ENCODE measurements around the gene FOXJ3.

Gene FOXJ3

GRCh38 chr1:42165511-42166210 lies 169.4 kb downstream of the FOXJ3 start:
- TF ChIP-seq CTCF (IDR thresholded peaks at IDR 0.05; ENCODE audit: low read depth, low read length), result no peak
- DNase-seq (ENCODE audit: low read depth, low spot score), result peak; percentile 32
- H3K4me3 ChIP-seq (ENCODE audit: low read depth, low read length), result no peak overlapping the region
- in situ Hi-C loops (cut with HindIII; ENCODE audit: low sequenced_read_pairs), result no loop called here

DNA sequence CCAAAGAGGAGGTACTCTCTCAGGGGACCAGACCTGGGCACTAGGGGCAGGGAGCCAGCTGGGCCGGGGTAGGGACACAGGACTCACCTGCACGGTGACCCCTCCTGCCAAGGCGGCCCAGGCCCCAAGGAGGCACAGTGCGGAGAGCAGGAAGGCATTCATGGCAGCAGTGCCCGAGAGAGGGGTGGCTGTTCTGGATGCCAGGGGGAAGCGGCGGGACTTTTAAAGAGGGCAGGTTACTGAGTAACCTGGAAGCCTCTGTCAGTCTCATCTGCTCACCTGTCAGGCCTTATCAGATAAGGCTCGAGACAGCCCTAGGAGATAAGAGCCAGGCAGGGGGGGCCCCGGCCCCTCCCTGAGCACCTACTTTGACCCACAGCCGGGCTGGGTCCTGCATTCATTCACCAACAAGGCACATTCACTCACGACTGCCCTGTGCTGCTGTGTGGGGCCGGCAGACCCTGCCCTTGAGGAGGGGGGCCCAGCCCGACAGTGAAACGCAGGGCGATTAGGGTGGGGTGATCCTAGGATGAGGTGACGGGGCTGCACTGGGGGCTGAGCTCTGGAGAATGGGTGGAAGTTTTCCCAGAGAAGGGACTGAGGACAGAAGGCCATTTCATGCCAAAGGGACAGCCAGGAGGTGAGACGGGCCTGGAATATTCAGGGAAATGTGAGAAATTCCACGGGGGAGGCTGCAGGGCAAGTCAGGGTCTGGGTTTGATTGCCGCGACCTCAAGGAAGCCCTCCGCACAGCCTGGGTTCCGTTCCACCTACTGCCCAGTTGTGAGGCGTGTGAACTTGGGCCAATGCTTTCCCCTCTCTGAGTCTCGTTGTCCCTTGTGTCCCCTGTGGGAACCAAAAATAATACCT lies 170.2 kb downstream of the FOXJ3 start, which contains the start of gene GUCA2A:
Gene GUCA2A (minus strand): TSS at position 195 of the 870 bp plus-strand sequence. CDS start 33 bp downstream, at position 162.
- no peak within 1 kb of the TSS for H3K4me3 ChIP-seq (ENCODE audit: low read depth, low read length)
- no peak for DNase-seq (ENCODE audit: low read depth, low spot score)
- in situ Hi-C loops (cut with HindIII; ENCODE audit: low sequenced_read_pairs), result no loop called here
- no peak for TF ChIP-seq CTCF (IDR thresholded peaks at IDR 0.05; ENCODE audit: low read depth, low read length)

DNA sequence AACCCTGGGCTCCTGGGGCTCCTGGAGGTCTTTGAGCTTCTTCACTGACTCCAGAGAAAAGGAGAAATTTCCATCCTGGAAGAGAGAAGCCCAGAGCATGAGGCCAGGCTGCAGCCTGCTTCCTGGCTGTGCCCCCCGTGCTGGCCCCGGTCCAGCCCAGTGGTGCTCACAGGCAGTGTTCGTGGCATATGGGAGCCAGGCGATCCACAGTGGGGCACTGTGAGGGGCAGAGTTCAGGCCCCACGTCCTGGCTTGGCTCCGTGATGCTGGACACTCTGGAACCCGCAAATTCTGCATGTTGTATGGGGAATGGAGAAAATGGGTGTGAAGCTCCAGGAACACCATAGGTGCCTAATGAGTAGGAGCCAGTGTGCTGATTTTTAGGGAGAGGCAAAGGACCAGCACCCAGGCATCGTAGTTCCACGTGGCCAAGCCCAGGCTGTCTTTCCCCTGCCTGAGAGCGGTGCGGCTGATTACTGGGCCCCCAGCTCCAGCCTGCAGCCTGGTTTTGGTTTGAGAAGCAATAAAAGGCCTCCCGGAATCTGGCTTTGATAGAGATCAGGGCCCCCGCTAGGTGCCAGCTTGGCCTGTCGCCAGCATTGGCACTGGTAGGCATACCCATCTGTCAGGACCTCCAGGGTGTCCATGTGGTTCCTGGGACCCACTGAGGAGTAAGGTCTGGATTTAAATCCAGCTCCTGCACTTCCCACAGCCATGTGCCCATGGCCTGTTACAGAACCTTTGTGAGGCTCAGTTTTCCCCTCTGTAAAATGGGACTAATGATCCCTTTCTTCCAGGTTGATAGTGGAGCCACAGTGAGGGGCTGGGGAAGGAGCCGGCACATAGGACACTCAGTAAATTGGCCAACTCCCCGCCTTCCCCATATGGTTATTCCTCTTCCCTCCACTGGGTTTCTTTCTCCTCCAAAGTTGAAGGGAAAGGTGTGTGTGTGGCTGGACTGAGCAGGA lies 171.2 kb downstream of the FOXJ3 start:
- no peak for DNase-seq (ENCODE audit: low read depth, low spot score)
- TF ChIP-seq CTCF (IDR thresholded peaks at IDR 0.05; ENCODE audit: low read depth, low read length), result no peak
- no peak overlapping the region for H3K4me3 ChIP-seq (ENCODE audit: low read depth, low read length)
- in situ Hi-C loops (cut with HindIII; ENCODE audit: low sequenced_read_pairs), result no loop called here

DNA sequence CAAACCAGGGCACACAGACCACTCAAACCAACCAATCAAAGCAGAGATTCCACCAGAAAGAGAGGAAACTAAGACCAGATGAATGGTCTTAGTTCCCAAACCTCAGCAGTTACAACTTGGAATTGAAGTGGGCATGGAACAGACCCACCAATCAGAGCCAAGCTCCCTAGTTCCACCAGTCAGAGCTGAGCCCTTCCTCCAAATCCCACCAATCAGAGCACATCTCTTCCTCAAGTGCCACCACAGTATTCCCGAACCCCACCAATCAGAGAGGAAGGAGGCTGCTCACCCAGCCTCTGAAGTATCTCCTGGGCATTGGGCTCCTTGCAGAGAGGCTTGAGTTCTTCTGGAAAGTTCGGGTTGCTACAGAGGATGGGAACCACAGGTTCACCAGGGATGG lies 171.9 kb downstream of the FOXJ3 start:
- no peak for TF ChIP-seq CTCF (IDR thresholded peaks at IDR 0.05; ENCODE audit: low read depth, low read length)
- H3K4me3 ChIP-seq (ENCODE audit: low read depth, low read length), result no peak overlapping the region
- no peak for DNase-seq (ENCODE audit: low read depth, low spot score)
- in situ Hi-C loops (cut with HindIII; ENCODE audit: low sequenced_read_pairs), result no loop called here

DNA sequence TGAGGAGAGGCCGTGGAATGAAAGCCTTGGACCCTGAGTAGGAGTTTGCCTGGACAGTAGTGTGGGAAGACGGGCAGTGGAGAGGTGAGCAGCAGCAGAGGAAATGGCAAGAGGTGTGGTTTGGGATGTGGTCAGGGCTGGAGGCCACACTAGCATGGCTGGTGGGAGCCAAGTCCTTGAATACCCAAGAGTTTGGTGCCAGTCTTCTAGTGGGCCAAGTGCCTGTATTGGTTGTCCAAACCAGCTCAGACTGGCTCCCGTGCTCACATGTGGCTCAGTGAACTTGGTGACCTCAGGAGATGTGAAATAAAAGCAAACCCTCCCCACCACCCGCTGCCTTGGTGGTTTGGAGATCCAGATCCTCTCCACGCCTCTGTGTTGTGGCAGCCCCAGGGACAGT lies 172.9 kb downstream of the FOXJ3 start:
- no peak overlapping the region for H3K4me3 ChIP-seq (ENCODE audit: low read depth, low read length)

More for the DNA sequence above, 172.9 kb downstream of the FOXJ3 start:
- DNase-seq (ENCODE audit: low read depth, low spot score), result no peak
- in situ Hi-C loops (cut with HindIII; ENCODE audit: low sequenced_read_pairs), result no loop called here
- TF ChIP-seq CTCF (IDR thresholded peaks at IDR 0.05; ENCODE audit: low read depth, low read length), result no peak

Data from astrocyte of the spinal cord (primary cell).